WTC11 (cell line): ENCODE data around the gene ILKAP. TPM values are rescaled to one million over a fixed set of nuclear protein-coding genes. Genes with fewer than 3 reads are reported as not detected.

ENCODE experiments used
- ATAC-seq: fragments of 200-7000 bp; cut with Tn5 transposase; 2 replicates; pipeline ENCODE4 v1.10.0; 2021; ENCODE audit warnings: mild to moderate bottlenecking, moderate library complexity
- CTCF ChIA-PET: fragments of 300-600 bp; sonication (Branson Sonifier 250); formaldehyde crosslinking; loops from one replicate; lab custom pipeline; 2021; ENCODE audit warnings: antibody characterized with exemption; lab: Charles Lee
- POLR2A ChIA-PET: fragments of 350-600 bp; sonication (Branson Sonifier 250); formaldehyde crosslinking; loops from one replicate; lab custom pipeline; 2021; ENCODE audit warnings: antibody characterized with exemption; lab: Charles Lee
- DNase-seq: peaks from one replicate; pipeline ENCODE4 v3.0.0; 2021; ENCODE audit warnings: low spot score
- H3K27ac Mint-ChIP-seq: 2 replicates; pipeline ENCODE4 v1.8.0; 2021; ENCODE audit warnings: mixed read lengths
- H3K27me3 Mint-ChIP-seq: 2 replicates; pipeline ENCODE4 v1.8.0; 2021; ENCODE audit warnings: low read depth, mild to moderate bottlenecking, moderate library complexity, mixed read lengths
- H3K36me3 Mint-ChIP-seq: 2 replicates; pipeline ENCODE4 v1.8.0; 2021; ENCODE audit warnings: mixed read lengths
- H3K4me1 Mint-ChIP-seq: 2 replicates; pipeline ENCODE4 v1.8.0; 2022; ENCODE audit warnings: mixed read lengths
- H3K4me3 Mint-ChIP-seq: 2 replicates; pipeline ENCODE4 v1.8.0; 2021; ENCODE audit warnings: mild to moderate bottlenecking, moderate library complexity, mixed read lengths
- H3K9me3 Mint-ChIP-seq: 2 replicates; pipeline ENCODE4 v1.8.0; 2021; ENCODE audit warnings: mixed read lengths
- ATF1 ChIP-seq: sonication (generic); formaldehyde crosslinking; IDR thresholded peaks from 2 replicates; pipeline ENCODE4 v1.8.1; 2023; ENCODE audit warnings: mild to moderate bottlenecking, moderate library complexity, missing genetic modification reagents
- ATF3 ChIP-seq: sonication (generic); formaldehyde crosslinking; conservative IDR thresholded peaks from 2 replicates; pipeline ENCODE4 v1.8.1; 2022; ENCODE audit warnings: mild to moderate bottlenecking, missing genetic modification reagents
- CDX4 ChIP-seq: fragments of 250-450 bp; sonication (Bioruptor Pico); IDR thresholded peaks from 2 replicates; pipeline ENCODE4 v1.9.0; 2021; ENCODE audit warnings: moderate library complexity, mild to moderate bottlenecking, inconsistent platforms, borderline replicate concordance
- FOXJ3 ChIP-seq: sonication (generic); formaldehyde crosslinking; IDR thresholded peaks from 2 replicates; pipeline ENCODE4 v1.9.0; 2021; ENCODE audit warnings: missing genetic modification reagents, mild to moderate bottlenecking, borderline replicate concordance
- FOXP1 ChIP-seq: sonication (generic); formaldehyde crosslinking; IDR thresholded peaks from 2 replicates; pipeline ENCODE4 v1.8.0; 2022; ENCODE audit warnings: missing genetic modification reagents, mild to moderate bottlenecking, moderate library complexity, borderline replicate concordance
- GABPB1 ChIP-seq: sonication (generic); formaldehyde crosslinking; IDR thresholded peaks from 2 replicates; pipeline ENCODE4 v1.8.1; 2023; ENCODE audit warnings: mild to moderate bottlenecking, missing genetic modification reagents
- GRHL2 ChIP-seq: fragments of 250-450 bp; sonication (Bioruptor Pico); IDR thresholded peaks from 2 replicates; pipeline ENCODE4 v1.8.0; 2022; ENCODE audit warnings: mild to moderate bottlenecking, moderate library complexity; ENCODE audit not compliant: insufficient replicate concordance, severe bottlenecking
- GTF2I ChIP-seq: fragments of 250-450 bp; sonication (Bioruptor Pico); conservative IDR thresholded peaks from 2 replicates; pipeline ENCODE4 v1.4.0; 2021; ENCODE audit warnings: mild to moderate bottlenecking
- JUN ChIP-seq: sonication (generic); formaldehyde crosslinking; IDR thresholded peaks from 2 replicates; pipeline ENCODE4 v1.8.0; 2023; ENCODE audit warnings: mild to moderate bottlenecking, missing genetic modification reagents
- MAX ChIP-seq: sonication (generic); formaldehyde crosslinking; IDR thresholded peaks from 2 replicates; pipeline ENCODE4 v1.8.0; 2022; ENCODE audit warnings: mild to moderate bottlenecking, missing genetic modification reagents
- NFATC4 ChIP-seq: fragments of 250-450 bp; sonication (Bioruptor Pico); IDR thresholded peaks from 2 replicates; pipeline ENCODE4 v1.9.0; 2021; ENCODE audit warnings: mild to moderate bottlenecking
- SMAD3 ChIP-seq: sonication (generic); formaldehyde crosslinking; IDR thresholded peaks from 2 replicates; pipeline ENCODE4 v1.8.0; 2022; ENCODE audit warnings: missing genetic modification reagents, mild to moderate bottlenecking, borderline replicate concordance
- TCF7 ChIP-seq: sonication (generic); formaldehyde crosslinking; IDR thresholded peaks from 2 replicates; pipeline ENCODE4 v1.8.0; 2022; ENCODE audit warnings: mild to moderate bottlenecking, low read depth, missing genetic modification reagents, moderate library complexity
- ZMAT4 ChIP-seq: fragments of 250-450 bp; sonication (Bioruptor Pico); IDR thresholded peaks from 2 replicates; pipeline ENCODE4 v1.9.0; 2021; ENCODE audit warnings: mild to moderate bottlenecking
- ZNF121 ChIP-seq: sonication (generic); formaldehyde crosslinking; IDR thresholded peaks from 2 replicates; pipeline ENCODE4 v1.8.0; 2023; ENCODE audit warnings: missing genetic modification reagents
- total RNA-seq: library from RNA; stranded (reverse); gene quantifications from 3 replicates; pipeline ENCODE4 v1.2.3, GENCODE V29; 2021
- TF ChIP-seq, protein P1 (sequence below): sonication (generic); formaldehyde crosslinking; IDR thresholded peaks from 2 replicates; pipeline ENCODE4 v1.8.1; 2022; ENCODE audit warnings: missing genetic modification reagents, borderline replicate concordance
- TF ChIP-seq, protein P2 (sequence below): sonication (generic); formaldehyde crosslinking; IDR thresholded peaks from 2 replicates; pipeline ENCODE4 v1.8.0; 2023; ENCODE audit warnings: missing genetic modification reagents, mild to moderate bottlenecking, borderline replicate concordance
- TF ChIP-seq, protein P3 (sequence below): fragments of 250-450 bp; sonication (Bioruptor Pico); IDR thresholded peaks from 2 replicates; pipeline ENCODE4 v2.1.2; 2022; ENCODE audit warnings: mild to moderate bottlenecking, moderate library complexity
- TF ChIP-seq, protein P4 (sequence below): sonication (generic); formaldehyde crosslinking; IDR thresholded peaks from 2 replicates; pipeline ENCODE4 v1.8.0; 2022; ENCODE audit warnings: mild to moderate bottlenecking, missing genetic modification reagents

ILKAP gene
- total RNA-seq, 1 experiment from 2014 or later, result 32.7 TPM

GRCh38 chr2:238146884-238147544 is 56.5 kb downstream of the ILKAP start:
- no peaks in the 10 kb centered on the region for H3K9me3 Mint-ChIP-seq
- TF ChIP-seq, protein P1, sequence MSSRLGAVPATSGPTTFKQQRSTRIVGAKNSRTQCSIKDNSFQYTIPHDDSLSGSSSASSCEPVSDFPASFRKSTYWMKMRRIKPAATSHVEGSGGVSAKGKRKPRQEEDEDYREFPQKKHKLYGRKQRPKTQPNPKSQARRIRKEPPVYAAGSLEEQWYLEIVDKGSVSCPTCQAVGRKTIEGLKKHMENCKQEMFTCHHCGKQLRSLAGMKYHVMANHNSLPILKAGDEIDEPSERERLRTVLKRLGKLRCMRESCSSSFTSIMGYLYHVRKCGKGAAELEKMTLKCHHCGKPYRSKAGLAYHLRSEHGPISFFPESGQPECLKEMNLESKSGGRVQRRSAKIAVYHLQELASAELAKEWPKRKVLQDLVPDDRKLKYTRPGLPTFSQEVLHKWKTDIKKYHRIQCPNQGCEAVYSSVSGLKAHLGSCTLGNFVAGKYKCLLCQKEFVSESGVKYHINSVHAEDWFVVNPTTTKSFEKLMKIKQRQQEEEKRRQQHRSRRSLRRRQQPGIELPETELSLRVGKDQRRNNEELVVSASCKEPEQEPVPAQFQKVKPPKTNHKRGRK (CRISPR knock-in tag), result no peak
- TF ChIP-seq JUN (CRISPR knock-in tag), result no peak
- TF ChIP-seq MAX (CRISPR knock-in tag), result no peak
- TF ChIP-seq ZNF121, result no peak
- TF ChIP-seq GRHL2 (CRISPR knock-in tag), result no peak
- TF ChIP-seq ATF1 (CRISPR knock-in tag), result no peak
- TF ChIP-seq ATF3 (CRISPR knock-in tag), result no peak
- TF ChIP-seq GABPB1 (CRISPR knock-in tag), result no peak
- TF ChIP-seq GTF2I (CRISPR knock-in tag), result no peak
- no peak for TF ChIP-seq CDX4 (CRISPR knock-in tag)
- no peak for TF ChIP-seq FOXJ3 (CRISPR knock-in tag)
- TF ChIP-seq, protein P2, sequence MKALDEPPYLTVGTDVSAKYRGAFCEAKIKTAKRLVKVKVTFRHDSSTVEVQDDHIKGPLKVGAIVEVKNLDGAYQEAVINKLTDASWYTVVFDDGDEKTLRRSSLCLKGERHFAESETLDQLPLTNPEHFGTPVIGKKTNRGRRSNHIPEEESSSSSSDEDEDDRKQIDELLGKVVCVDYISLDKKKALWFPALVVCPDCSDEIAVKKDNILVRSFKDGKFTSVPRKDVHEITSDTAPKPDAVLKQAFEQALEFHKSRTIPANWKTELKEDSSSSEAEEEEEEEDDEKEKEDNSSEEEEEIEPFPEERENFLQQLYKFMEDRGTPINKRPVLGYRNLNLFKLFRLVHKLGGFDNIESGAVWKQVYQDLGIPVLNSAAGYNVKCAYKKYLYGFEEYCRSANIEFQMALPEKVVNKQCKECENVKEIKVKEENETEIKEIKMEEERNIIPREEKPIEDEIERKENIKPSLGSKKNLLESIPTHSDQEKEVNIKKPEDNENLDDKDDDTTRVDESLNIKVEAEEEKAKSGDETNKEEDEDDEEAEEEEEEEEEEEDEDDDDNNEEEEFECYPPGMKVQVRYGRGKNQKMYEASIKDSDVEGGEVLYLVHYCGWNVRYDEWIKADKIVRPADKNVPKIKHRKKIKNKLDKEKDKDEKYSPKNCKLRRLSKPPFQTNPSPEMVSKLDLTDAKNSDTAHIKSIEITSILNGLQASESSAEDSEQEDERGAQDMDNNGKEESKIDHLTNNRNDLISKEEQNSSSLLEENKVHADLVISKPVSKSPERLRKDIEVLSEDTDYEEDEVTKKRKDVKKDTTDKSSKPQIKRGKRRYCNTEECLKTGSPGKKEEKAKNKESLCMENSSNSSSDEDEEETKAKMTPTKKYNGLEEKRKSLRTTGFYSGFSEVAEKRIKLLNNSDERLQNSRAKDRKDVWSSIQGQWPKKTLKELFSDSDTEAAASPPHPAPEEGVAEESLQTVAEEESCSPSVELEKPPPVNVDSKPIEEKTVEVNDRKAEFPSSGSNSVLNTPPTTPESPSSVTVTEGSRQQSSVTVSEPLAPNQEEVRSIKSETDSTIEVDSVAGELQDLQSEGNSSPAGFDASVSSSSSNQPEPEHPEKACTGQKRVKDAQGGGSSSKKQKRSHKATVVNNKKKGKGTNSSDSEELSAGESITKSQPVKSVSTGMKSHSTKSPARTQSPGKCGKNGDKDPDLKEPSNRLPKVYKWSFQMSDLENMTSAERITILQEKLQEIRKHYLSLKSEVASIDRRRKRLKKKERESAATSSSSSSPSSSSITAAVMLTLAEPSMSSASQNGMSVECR (CRISPR knock-in tag), result no peak
- TF ChIP-seq, all 79 proteins: peak for 0
- no peak overlapping the region for H3K4me3 Mint-ChIP-seq
- ChIA-PET CTCF (interaction anchor here (0.6 to 1.8 kb wide), 4 partner anchors 8 to 1985 kb away, joined by 3 to 10 read pairs (median 4); partner anchors contain the start of gene KLHL30), POLR2A (no interaction called here)
- H3K27ac Mint-ChIP-seq, result no peak overlapping the region
- H3K4me1 Mint-ChIP-seq, result 0 out of 2 replicates have a peak, but pooled peaks cover 4% of the 10 kb centered on the region
- no peaks in the 10 kb centered on the region for H3K36me3 Mint-ChIP-seq
- no peaks in the 10 kb centered on the region for H3K27me3 Mint-ChIP-seq
- DNase-seq, result no peak
- no peak for ATAC-seq

GRCh38 chr2:238145851-238146250 is 57.6 kb downstream of the ILKAP start:
- H3K4me3 Mint-ChIP-seq, result no peak overlapping the region
- H3K27ac Mint-ChIP-seq, result no peak overlapping the region
- H3K36me3 Mint-ChIP-seq, result no peaks in the 10 kb centered on the region
- DNase-seq, result no peak
- H3K9me3 Mint-ChIP-seq, result no peaks in the 10 kb centered on the region
- H3K27me3 Mint-ChIP-seq, result no peaks in the 10 kb centered on the region
- ChIA-PET CTCF (interaction anchor here (1.2 kb wide), 1 partner anchor 14 kb away, joined by 3 read pairs; no protein-coding TSS in a partner anchor), POLR2A (no interaction called here)
- no peak for ATAC-seq
- H3K4me1 Mint-ChIP-seq, result no peaks in the 10 kb centered on the region
- TF ChIP-seq, protein P2 (CRISPR knock-in tag), result no peak
- TF ChIP-seq, protein P3, sequence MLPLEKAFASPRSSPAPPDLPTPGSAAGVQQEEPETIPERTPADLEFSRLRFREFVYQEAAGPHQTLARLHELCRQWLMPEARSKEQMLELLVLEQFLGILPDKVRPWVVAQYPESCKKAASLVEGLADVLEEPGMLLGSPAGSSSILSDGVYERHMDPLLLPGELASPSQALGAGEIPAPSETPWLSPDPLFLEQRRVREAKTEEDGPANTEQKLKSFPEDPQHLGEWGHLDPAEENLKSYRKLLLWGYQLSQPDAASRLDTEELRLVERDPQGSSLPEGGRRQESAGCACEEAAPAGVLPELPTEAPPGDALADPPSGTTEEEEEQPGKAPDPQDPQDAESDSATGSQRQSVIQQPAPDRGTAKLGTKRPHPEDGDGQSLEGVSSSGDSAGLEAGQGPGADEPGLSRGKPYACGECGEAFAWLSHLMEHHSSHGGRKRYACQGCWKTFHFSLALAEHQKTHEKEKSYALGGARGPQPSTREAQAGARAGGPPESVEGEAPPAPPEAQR (CRISPR knock-in tag), result no peak
- TF ChIP-seq, protein P4, sequence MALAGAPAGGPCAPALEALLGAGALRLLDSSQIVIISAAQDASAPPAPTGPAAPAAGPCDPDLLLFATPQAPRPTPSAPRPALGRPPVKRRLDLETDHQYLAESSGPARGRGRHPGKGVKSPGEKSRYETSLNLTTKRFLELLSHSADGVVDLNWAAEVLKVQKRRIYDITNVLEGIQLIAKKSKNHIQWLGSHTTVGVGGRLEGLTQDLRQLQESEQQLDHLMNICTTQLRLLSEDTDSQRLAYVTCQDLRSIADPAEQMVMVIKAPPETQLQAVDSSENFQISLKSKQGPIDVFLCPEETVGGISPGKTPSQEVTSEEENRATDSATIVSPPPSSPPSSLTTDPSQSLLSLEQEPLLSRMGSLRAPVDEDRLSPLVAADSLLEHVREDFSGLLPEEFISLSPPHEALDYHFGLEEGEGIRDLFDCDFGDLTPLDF (CRISPR knock-in tag), result no peak
- TF ChIP-seq FOXP1 (CRISPR knock-in tag), result no peak
- TF ChIP-seq SMAD3 (CRISPR knock-in tag), result no peak
- no peak for TF ChIP-seq TCF7 (CRISPR knock-in tag)
- no peak for TF ChIP-seq NFATC4 (CRISPR knock-in tag)
- TF ChIP-seq ZMAT4 (CRISPR knock-in tag), result no peak
